EL (cell line): ENCODE data around the gene DNAJC6.
"Not testable (repeated sequence)": the region's sequence is repeated elsewhere in the genome, so short reads cannot be mapped to it uniquely, and the experiment has no call there.

ENCODE experiments used
- DNase-seq: peaks from one replicate; pipeline ENCODE4 v3.0.0-alpha.2; 2016

Gene DNAJC6

GRCh38 chr1:65309304-65310077, at the start of gene DNAJC6:
TSS of gene DNAJC6 (plus strand) at chr1:65309543. CDS start at chr1:65309746, 203 bp downstream.
- peak; percentile 71 for DNase-seq

GRCh38 chr1:65259816-65260215, 49.5 kb upstream of the DNAJC6 start:
- no peak for DNase-seq

- peak; percentile 91 for DNase-seq
Observed at GRCh38 chr1:65260851-65261473, 48.4 kb upstream of the DNAJC6 start.

- DNase-seq = no peak
Observed at GRCh38 chr1:65263286-65263685, 46.1 kb upstream of the DNAJC6 start.

- DNase-seq = peak; percentile 86
Observed at GRCh38 chr1:65264197-65264929, 45.0 kb upstream of the DNAJC6 start.

GRCh38 chr1:65265296-65265650, 44.1 kb upstream of the DNAJC6 start:
- no peak for DNase-seq

GRCh38 chr1:65265651-65266351, 43.5 kb upstream of the DNAJC6 start:
- DNase-seq = peak; percentile 81

GRCh38 chr1:65266476-65266875, 42.9 kb upstream of the DNAJC6 start:
- no peak for DNase-seq

GRCh38 chr1:65267271-65267670, 42.1 kb upstream of the DNAJC6 start:
- DNase-seq = no peak

GRCh38 chr1:65267683-65268082, 41.7 kb upstream of the DNAJC6 start:
- no peak for DNase-seq

GRCh38 chr1:65269612-65270011, 39.7 kb upstream of the DNAJC6 start:
- DNase-seq = no peak

GRCh38 chr1:65276197-65276939, 33.0 kb upstream of the DNAJC6 start:
- no peak for DNase-seq

GRCh38 chr1:65277605-65278347, 31.6 kb upstream of the DNAJC6 start:
- DNase-seq = no peak

- DNase-seq = no peak
Observed at GRCh38 chr1:65278376-65279069, 30.8 kb upstream of the DNAJC6 start.

- no peak for DNase-seq
Observed at GRCh38 chr1:65279070-65279779, 30.1 kb upstream of the DNAJC6 start.

- no peak for DNase-seq
Observed at GRCh38 chr1:65281846-65282245, 27.5 kb upstream of the DNAJC6 start.

- DNase-seq = no peak
Observed at GRCh38 chr1:65284229-65284628, 25.1 kb upstream of the DNAJC6 start.

- no peak for DNase-seq
Observed at GRCh38 chr1:65289449-65289848, 19.9 kb upstream of the DNAJC6 start.

- not testable (repeated sequence) for DNase-seq
Observed at GRCh38 chr1:65291818-65292217, 17.5 kb upstream of the DNAJC6 start.

GRCh38 chr1:65292861-65293593, 16.3 kb upstream of the DNAJC6 start:
- no peak for DNase-seq
